ENCODE data around the gene DHRS11.
"Not testable (repeated sequence)": the region's sequence is repeated elsewhere in the genome, so short reads cannot be mapped to it uniquely, and the experiment has no call there.

The DHRS11 gene

DNA sequence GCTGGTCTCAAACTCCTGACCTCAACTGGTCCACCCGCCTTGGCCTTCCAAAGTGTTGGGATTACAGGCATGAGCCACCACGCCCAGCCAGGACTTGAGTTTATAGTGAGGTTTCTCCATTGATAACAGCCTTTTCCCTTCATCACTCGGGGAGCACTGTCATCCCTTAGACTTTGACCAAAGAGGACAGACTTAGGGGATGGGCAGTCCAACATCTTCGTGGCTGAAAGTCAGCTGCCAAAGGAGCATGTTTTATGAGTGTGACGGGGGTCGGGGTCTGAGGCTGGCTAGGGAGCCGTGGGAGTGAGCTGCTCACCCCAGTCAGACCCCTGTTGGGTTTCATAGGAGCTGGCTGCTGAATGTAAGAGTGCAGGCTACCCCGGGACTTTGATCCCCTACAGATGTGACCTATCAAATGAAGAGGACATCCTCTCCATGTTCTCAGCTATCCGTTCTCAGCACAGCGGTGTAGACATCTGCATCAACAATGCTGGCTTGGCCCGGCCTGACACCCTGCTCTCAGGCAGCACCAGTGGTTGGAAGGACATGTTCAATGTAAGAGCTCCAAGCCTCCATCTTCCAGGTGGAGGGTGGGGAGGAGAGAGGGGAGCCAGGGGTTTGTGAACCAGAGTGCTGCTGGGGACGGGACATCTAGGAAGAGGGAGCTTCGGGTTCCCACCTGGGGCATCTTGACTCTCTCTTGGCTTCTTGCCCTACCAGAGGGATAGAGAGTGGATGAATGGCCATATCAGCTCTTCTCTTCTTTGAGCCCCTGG is 3.1 kb downstream of the DHRS11 start:
- no peak for DNase-seq

DNA sequence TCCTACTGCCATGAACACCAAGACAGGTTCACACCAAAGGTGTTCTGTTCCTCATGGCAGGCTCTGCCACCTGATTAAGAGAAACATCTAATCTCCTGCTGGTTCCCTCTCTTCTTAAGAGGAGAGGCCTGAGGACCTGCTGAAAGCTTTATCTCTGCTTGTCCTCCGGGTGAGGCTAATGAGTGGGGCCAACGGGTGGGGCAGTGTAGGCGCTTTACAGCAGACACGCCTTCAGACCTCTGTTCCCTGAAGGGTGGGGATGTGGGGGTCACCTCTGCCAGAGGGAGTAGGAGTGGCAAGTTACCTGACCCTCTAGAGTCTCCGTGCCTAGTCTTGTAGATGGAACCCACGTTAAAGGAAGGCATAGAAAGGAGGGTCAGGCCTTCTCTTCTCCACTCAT is 5.5 kb downstream of the DHRS11 start:
- no peak for DNase-seq

DNA sequence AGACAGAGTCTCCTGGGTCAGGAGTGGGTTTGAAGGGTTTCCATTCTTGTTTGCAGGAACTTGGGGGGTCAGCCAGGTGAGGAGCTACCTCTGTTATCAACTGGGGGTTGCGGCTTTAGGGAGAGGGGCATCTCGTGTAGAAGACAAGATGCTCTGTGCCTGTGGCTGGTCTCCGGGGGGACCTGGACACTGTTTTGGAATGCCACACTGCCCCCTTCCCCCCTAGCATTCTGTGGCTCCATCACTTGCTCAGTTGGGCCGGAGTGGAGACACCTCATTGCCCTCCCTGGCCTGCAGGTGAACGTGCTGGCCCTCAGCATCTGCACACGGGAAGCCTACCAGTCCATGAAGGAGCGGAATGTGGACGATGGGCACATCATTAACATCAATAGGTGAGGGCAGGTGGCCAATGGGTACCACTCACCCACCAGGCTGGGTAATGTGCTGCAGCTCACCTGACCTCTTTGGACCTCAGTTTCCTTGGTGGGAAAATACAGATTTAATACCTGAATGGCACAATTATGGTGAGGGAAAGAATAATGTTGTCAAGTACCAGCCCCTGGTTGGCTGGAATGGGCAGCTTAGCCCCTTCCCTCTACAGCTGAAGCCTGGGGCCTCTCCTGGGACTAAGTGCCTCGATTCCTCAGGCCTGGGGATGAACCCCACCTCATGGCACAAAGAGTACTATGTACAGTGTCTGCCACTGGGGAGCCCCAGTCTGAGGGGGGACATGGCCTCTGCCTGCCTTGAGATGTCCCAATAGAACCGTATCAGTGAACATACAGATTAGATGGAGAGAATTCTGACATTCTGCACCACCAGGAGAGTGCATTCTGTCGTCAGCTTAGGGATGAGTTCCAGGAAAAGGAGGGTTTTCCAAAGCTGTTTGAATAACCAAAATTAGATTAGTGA is 6.4 kb downstream of the DHRS11 start:
- DNase-seq: no peak

DNA sequence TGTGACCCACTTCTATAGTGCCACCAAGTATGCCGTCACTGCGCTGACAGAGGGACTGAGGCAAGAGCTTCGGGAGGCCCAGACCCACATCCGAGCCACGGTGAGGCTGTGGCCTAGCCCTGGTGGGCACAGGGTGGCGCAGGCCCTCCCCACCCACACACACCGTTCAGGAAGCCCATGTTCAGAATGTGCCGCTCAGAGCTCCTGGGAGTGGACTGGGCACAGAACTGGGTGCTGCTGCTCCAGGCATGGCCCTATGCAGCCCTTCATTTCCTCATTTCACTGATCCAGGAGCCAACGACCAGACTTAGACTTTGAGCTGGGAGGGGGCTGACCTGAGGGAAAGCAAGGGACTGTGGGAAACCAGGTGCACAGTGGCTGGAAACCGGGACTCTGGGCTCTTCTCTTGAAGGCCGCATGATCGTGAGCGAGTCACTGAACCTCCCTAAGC is 7.3 kb downstream of the DHRS11 start:
- DNase-seq: no peak

DNA sequence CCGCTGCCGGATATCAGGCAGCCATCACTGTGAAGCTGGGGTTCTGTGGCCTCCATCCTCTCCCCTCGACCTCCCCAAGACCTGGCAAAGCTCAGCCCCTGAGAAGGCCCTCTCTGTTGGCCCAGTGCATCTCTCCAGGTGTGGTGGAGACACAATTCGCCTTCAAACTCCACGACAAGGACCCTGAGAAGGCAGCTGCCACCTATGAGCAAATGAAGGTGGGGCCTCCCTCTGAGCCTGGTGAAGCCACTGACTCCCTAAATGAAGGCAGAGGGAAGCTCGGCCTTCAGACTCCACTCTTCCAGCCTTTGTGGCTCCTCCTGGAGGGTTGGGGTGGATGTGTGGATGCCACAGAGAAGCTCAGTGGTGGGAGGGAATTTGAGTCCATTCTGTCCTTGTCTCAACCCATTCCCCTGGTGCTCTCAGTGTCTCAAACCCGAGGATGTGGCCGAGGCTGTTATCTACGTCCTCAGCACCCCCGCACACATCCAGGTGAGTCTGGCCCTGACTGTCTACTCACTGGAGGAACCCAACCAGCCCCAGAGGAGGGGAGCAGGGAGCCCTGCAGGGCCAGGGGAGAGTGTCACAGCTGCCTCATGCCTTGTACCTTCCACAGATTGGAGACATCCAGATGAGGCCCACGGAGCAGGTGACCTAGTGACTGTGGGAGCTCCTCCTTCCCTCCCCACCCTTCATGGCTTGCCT is 8.0 kb downstream of the DHRS11 start:
- DNase-seq: no peak

DNA sequence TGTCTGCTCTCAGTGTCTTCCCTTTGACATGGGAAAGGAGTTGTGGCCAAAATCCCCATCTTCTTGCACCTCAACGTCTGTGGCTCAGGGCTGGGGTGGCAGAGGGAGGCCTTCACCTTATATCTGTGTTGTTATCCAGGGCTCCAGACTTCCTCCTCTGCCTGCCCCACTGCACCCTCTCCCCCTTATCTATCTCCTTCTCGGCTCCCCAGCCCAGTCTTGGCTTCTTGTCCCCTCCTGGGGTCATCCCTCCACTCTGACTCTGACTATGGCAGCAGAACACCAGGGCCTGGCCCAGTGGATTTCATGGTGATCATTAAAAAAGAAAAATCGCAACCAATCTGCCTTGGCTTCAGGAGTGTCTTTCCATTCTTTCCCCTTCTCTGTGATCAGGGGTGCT is 8.8 kb downstream of the DHRS11 start:
- no peak for DNase-seq

DNA sequence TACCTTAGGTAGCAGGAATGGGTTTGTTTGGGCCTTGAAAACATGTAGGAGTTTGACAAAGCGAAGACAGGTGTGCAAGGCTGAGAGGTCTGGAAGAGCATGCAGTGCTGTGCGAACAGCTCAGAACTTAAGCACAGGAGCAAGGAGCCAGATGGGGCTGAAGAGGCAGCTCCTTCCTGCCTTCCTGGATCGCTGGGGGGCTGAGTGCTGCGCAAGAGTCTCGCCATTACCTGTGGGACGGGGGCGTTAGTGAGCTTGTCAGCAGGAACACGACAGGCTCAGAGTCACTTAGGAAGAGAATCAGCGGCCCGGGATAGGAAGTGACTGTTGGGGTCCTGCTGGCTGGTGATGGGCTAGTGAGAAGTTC is 9.2 kb downstream of the DHRS11 start:
- DNase-seq: no peak

DNA sequence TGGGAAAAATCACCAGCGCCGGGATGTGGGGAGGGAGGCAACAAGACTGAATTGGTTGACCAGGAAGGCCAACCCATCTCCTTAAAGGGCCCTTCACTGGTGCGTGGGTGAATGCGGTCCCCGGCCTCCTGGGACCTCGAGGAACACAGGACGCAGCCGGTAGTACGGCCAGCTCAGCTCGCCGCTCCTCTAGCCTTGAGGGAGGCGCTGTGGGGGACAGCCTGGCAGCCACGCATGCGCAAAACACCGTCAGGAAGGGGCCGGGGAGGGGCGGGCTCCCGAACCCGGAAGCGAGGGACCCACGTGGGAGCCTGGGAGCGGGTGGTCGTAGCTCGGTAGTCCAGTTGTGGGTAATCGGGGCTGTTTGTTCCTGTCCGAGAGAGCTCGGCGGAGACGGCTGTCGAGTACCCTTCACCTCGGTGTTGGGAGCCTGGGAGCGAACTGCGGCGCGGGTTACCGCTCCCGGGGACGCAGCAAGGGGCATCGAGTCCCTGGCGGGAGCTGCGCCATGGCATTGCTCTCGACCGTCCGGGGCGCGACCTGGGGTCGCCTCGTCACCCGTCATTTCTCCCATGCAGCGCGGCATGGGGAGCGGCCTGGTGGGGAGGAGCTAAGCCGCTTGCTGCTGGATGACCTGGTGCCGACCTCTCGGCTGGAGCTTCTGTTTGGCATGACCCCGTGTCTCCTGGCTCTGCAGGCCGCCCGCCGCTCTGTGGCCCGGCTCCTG is 9.8 kb downstream of the DHRS11 start, which contains the start of gene MRM1:
Gene MRM1 (plus strand): TSS at position 281 of the 727 bp plus-strand sequence. CDS start 228 bp downstream, at position 509.
- DNase-seq: peak; percentile 53 to 59

DNA sequence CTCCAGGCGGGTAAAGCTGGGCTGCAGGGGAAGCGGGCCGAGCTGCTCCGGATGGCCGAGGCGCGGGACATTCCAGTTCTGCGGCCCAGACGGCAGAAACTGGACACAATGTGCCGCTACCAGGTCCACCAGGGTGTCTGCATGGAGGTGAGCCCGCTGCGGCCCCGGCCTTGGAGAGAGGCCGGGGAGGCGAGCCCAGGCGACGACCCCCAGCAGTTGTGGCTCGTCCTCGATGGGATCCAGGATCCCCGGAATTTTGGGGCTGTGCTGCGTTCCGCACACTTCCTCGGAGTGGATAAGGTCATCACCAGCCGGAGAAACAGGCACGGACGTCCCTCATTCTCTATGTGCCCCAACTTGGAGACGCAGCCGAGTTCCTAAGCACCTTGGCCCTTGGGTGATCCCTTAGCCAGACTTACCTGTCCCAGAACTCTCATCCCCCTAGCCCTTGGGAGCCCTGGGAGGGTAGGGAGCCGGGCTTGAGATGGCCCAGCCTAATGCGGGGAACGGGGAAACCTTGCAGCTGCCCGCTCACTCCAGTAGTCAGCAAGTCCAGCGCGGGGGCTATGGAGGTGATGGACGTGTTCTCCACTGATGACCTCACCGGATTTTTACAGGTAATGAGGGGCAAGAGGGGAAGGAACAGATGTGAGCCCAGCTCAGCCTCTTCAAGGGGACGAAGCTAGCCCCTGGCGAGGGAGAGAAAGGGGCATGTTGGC is 10.5 kb downstream of the DHRS11 start:
- no peak for DNase-seq

DNA sequence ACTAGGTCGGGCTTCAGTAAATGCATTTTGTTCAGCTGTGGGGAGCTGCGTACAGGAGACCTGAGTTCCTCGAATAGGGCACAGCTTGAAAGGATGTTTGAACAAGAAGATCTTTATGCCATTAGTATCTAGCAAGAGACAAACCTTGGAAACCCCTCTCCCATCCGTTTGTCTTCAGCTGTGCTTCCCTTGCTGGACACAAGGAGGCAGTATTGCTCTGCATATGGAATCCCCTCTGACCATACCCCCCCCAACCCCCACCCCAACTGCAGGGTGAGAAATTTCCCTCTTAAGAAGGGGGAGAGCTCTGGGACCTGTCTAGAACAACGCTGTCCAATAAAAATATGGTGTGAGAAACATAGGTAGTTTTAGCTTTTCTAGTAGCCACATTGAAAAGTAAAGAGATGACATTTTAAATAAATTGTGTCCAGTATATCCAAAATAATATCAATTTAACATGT is 11.3 kb downstream of the DHRS11 start:
- DNase-seq: no peak

DNA sequence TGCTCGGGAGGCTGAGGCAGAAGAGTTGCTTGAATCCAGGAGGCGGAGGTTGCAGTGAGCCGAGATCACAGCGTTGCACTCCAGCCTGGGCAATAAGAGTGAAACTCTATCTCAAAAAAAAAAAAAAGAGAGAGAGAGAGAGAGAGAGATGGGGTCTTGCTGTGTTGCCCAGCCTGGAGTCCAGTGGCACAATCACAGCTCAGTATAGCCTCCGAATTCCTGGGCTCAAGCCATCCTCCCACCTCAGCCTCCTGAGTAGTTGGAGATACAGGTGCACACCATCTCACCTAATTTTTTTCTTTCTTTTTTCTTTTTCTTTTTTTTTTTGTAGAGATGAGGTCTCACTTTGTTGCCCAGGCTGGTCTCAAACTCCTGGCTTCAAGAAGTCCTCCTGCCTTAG is 13.3 kb downstream of the DHRS11 start:
- DNase-seq: not testable (repeated sequence)

DNA sequence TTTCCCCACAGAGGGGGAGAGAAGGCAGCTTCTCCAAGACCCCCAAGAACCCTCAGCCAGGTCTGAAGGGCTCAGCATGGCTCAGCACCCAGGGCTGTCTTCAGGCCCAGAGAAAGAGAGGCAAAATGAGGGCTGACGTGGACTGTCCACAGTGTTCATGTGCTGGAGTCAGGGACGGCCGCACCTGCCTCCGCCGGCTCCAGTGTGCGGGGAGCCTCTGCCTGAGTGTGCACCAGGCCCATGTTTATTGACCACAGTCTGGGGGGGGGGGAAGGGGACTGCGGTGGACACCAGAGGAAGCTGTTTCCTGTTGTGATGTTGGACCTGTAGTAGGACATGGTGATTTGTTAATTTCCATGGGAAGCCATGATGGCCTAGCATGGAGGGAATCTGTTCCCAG is 16.6 kb downstream of the DHRS11 start:
- DNase-seq: no peak

DNA sequence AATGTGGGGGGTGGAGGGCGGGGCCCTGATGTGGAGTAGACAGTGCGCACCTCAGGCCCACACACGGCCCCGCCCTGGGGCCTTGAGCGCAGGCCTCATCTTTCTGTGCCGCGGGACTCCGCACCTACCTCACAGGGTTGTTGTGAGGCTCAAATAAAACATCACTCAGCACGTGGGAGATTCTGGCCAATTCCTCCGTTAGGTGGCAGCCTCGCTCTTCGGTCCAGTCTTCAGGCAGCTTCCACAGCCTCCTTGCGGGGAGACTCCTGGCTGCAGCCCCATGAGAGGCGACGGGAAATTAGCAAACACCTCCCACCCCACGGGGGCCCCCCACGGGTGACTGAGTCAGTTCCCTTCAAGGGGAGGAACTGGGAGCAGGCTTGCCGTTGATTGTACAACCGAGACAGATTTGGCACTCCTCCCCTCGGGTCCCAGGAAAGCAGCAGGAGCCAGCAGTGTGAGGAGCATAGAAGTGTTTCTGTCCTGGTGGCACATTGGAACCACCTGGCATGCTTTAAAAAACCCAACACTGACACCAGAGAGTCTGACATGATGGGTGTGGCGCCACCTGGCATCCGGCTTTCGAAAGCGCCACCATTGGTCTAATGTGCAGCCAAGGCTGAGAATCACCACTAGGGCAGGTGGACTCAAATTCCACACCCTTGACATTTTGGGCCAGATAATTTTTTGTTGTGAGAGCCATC is 17.3 kb downstream of the DHRS11 start:
- peak in 1 of 2 experiments; percentile 60 for DNase-seq

DNA sequence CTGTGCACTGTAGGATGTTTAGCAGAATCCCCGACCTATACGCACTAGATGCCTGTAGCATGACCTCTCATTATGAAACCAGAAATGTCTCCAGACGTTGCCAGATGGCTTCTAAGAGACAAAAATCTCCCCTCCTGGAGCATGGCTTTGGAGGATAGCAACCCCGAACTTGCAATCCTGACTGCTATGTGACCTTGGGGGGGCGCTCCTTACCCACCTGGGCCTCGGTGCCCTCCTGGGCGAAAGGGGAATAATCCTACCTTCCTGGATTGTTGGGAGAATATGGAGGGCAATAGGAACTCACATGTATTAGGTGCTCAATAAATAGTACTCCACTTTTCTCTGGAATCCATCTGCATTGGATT is 17.8 kb downstream of the DHRS11 start:
- DNase-seq: no peak

DNA sequence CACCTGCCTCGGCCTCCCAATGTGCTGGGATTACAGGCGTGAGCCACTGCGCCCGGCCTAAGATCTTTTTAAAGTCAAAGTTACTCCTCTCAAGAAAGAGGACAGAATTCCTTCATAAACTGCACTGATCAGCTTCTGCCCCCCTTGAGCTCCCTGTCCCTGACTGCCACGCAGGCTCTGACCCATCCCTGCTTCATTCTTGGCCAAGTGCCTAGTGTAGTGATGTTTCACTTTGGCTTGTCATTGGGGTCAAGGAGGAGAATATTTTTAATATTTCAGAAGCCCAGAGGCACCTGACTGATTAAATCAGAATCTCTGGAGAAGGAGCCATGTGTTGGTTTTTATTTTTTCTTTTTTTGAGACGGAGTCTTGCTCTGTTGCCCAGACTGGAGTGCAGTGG is 18.8 kb downstream of the DHRS11 start:
- no peak for DNase-seq

DNA sequence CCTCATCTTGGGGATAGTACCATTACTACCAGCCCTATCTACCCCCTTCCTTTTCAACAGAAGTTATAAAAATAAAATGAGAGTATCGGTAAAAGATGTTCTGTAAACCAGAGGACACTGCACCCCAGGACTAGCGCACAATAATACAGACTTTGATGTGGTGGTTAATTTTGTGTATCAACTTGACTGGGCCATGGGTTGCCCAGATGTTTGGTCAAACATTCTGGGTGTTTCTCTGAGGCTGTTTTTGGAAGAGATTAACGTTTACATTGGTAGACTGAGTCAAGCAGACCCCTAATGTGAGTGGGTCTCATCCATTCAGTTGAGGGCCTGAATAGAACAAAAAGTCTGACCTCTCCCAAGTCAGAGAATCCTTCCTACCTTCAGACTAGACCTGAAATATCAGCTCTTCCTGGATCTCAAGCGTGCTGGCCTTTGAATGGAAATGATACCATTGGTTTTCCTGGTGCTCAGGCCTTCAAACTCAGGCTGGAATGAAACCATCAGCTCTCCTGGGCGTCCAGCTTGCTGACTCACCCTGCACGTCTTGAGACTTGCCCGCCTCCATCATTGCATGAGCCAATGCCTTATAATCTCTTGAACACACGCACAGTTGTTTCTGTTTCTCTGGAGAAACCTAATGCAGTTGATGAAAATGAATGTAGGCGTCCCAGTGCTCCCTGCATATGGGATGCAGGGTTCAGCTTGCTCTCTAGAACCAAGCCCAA is 19.8 kb downstream of the DHRS11 start:
- DNase-seq: no peak

DNA sequence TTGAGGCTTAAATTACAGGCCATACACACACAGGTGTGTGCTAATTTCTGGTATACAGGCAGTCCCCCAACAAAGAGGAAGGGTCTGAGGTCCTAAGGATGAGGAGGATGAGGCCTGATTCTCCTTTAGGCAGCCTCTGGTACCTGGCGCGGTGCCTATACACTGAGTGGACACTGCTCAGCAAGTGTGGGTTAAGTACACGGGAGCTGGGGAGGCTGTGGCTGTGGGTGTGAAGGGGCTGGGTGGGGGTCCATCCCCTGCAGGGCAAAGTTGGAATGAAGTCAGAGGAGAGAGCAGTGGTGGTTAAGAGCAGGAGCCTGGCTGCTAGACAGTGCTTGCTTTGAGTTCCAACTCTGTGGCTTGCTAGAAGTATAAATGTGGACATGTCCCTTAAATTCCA is 20.6 kb downstream of the DHRS11 start:
- DNase-seq: no peak

DNA sequence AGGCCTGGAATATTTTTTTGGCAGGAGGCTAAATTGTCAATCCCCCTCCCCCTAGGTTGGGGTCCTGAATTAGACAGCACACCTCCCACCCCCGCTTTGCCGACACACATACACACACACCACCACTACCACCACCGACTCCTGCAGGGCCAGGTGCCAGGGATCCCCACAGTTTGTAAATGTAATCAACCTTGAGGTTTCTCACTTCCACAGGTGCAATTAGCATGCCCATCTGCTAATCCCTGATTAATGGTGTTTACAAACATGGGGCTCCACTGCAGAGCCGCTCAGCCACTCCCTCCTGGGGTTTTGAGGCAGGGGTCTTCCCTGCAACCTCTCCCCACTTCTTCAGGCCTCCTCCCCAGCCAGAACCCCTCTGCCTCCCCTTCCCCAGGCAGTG is 21.5 kb downstream of the DHRS11 start:
- DNase-seq: no peak

DNA sequence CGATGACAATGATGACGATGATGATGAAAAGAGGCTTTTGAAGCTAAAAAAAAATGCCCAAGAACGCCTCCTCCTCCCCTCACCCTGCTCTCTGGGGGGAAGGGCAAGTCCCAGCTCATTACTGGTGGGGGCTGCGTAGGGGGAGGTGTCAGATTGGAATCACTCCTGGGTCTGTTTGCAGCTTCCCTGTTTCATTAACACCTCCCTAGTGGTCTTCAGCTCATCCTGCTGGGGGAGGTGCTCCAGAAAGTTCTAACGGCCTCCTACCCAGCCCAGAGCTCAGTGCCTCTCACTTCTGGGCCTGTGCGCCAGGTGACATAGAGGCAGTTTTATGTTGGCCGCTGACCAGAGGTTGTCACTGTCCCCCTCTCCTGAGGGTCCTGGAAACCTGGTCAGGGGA is 22.4 kb downstream of the DHRS11 start:
- DNase-seq: no peak

DNA sequence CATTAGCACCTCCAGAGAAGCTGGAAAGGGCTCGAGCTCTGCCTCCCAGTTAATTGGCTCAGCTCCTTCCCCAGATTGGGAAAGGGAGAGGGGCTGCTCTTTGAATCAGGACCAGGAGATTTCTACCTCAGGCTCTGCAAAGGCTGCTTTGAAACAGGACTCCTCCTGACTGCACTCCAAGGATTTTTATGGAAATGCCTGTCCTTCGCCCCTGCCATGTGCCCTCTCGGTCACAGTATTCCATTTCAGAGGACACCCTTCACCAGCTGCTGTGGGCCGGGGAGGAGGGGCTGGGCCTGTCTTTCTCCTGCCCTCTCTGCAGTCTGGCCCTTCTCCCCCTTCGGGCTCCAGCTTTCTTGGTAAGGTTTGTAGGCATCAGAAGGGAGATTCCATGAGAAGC is 23.3 kb downstream of the DHRS11 start:
- no peak for DNase-seq
